Kidney epithelial cell (primary cell): ENCODE data around the gene C1orf174. TPM values are rescaled to one million over a fixed set of nuclear protein-coding genes. Genes with fewer than 3 reads are reported as not detected.

Experiments
- DNase-seq: peaks from one replicate; pipeline ENCODE4 v3.0.0-alpha.2; 2010; ENCODE audit warnings: low read depth
- H3K27me3 ChIP-seq: 2 replicates; pipeline ENCODE4 v1.6.0; 2011; ENCODE audit warnings: low read length; ENCODE audit not compliant: control insufficient read depth, insufficient read depth
- H3K36me3 ChIP-seq: 2 replicates; pipeline ENCODE4 v1.5.1; 2011; ENCODE audit warnings: low read length; ENCODE audit not compliant: control insufficient read depth, insufficient read depth
- H3K4me3 ChIP-seq: 2 replicates; pipeline ENCODE4 v1.5.1; 2011; ENCODE audit warnings: low read depth, mild to moderate bottlenecking, control low read depth, low read length
- total RNA-seq: library from RNA; depleted of rRNA; stranded (reverse); fragments of >200 nt; gene quantifications from 2 replicates; pipeline ENCODE4 v1.2.3, GENCODE V29; 2015
- TF ChIP-seq, protein P1 (sequence below): IDR thresholded peaks from 2 replicates; pipeline ENCODE4 v1.5.1; 2011; ENCODE audit warnings: mild to moderate bottlenecking, moderate library complexity, low read length, control low read depth, inconsistent platforms; ENCODE audit not compliant: insufficient read depth, poor library complexity, severe bottlenecking

C1orf174 gene
- total RNA-seq, 1 donor from 2014 or later = 33.3 TPM

GRCh38 chr1:3943806-3944577, 43.9 kb upstream of the C1orf174 start:
- no peak for DNase-seq
- Histone ChIP-seq H3K4me3 (no peak overlapping the region), H3K27me3 (no peaks in the 10 kb centered on the region), H3K36me3 (no peaks in the 10 kb centered on the region)
- TF ChIP-seq, protein P1, sequence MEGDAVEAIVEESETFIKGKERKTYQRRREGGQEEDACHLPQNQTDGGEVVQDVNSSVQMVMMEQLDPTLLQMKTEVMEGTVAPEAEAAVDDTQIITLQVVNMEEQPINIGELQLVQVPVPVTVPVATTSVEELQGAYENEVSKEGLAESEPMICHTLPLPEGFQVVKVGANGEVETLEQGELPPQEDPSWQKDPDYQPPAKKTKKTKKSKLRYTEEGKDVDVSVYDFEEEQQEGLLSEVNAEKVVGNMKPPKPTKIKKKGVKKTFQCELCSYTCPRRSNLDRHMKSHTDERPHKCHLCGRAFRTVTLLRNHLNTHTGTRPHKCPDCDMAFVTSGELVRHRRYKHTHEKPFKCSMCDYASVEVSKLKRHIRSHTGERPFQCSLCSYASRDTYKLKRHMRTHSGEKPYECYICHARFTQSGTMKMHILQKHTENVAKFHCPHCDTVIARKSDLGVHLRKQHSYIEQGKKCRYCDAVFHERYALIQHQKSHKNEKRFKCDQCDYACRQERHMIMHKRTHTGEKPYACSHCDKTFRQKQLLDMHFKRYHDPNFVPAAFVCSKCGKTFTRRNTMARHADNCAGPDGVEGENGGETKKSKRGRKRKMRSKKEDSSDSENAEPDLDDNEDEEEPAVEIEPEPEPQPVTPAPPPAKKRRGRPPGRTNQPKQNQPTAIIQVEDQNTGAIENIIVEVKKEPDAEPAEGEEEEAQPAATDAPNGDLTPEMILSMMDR = no peak

- Histone ChIP-seq H3K36me3 (no peaks in the 10 kb centered on the region), H3K4me3 (no peak overlapping the region), H3K27me3 (no peaks in the 10 kb centered on the region)
- no peak for DNase-seq
- TF ChIP-seq, protein P1 = no peak
These were observed 43.0 kb upstream of the C1orf174 start for GRCh38 chr1:3943123-3943431.

DNA sequence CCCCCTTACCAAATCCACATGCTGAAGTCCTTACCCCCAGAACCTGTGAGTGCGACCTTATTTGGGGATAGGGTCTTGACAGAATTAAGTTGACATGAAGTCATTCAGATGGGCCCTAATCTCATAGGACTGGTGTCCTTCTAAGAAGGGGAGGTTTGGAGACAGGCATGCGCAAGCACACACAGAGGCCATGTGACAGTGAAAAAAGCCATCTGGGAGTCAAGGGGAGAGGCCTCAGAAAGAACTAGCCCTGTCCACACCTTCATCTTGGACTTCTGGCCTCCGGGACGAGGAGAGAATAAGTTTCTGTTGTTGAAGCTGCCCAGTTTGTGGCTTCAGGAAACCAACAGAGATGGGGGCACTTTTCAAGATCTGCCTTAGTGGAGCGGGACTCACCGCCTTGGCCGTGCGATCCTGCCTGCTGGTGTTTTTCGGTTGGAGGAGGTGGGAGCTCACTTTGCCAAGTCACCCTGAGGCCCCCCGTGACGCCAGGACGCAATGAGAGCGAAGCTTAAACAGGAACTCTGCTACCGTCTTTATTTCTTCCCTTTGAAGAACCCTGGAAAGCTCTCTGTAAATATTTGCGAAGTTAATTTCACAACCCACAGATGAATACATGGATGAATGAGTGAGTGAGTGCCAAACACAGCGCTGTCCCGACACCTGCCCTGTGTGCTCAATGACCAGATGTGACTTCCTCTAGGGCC, 42.5 kb upstream of the C1orf174 start:
- no peak for DNase-seq
- TF ChIP-seq, protein P1 = no peak
- H3K4me3 ChIP-seq = no peak overlapping the region

GRCh38 chr1:3940754-3941345, 40.8 kb upstream of the C1orf174 start:
- Histone ChIP-seq H3K36me3 (no peaks in the 10 kb centered on the region), H3K4me3 (no peak overlapping the region), H3K27me3 (no peaks in the 10 kb centered on the region)
- TF ChIP-seq, protein P1 = no peak
- no peak for DNase-seq

More for the DNA sequence above, 42.5 kb upstream of the C1orf174 start:
- no peaks in the 10 kb centered on the region for H3K27me3 ChIP-seq
- no peaks in the 10 kb centered on the region for H3K36me3 ChIP-seq

DNA sequence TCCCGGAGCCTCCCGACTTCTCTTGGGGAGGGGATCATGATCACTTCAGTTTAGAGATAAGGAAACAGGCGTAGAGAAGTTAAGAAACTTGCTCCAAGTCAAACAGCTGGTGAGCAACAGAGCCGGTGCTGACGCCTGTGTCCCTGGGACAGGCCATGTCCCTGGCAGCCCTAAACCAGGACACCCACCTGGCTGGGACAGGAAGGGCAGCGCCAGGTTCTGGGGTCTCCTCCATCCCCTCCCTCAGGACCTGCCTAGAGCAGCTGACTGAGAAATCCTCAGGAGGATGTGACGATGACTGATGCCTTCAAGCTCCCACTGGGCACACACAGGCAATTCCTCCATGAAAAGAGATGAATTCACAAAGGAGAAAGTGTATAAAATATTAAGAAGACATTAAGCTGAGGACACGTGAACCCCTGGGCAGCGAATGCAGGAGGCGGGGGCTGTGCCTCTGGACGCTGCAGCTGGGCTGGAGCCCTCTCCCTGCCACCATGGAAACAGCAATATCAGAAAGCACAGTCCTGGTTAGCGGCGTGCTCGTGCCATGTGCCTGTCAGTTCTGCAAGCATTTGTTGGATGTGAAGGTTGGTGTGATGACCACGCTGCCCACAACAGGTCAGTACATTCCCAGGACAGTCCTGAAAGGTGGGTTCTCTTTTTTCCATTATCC, 40.1 kb upstream of the C1orf174 start:
- TF ChIP-seq, protein P1 = no peak
- Histone ChIP-seq H3K4me3 (no peak overlapping the region), H3K36me3 (no peaks in the 10 kb centered on the region), H3K27me3 (no peaks in the 10 kb centered on the region)
- no peak for DNase-seq
